ENCODE data around the gene PLD2.
"Not testable (repeated sequence)": the region's sequence is repeated elsewhere in the genome, so short reads cannot be mapped to it uniquely, and the experiment has no call there.

Gene PLD2

GRCh38 chr17:4858068-4858881 is 51.3 kb downstream of the PLD2 start:
- DNase-seq, result no peak

GRCh38 chr17:4858882-4859260 is 51.9 kb downstream of the PLD2 start:
- no peak for DNase-seq

GRCh38 chr17:4859816-4860625 is 53.1 kb downstream of the PLD2 start:
- no peak for DNase-seq

- no peak for DNase-seq
These were observed 53.7 kb downstream of the PLD2 start for GRCh38 chr17:4860651-4861050.

GRCh38 chr17:4861052-4861451 is 54.1 kb downstream of the PLD2 start:
- DNase-seq, result no peak

- DNase-seq, result no peak
These were observed 55.8 kb downstream of the PLD2 start for GRCh38 chr17:4862720-4863119.

GRCh38 chr17:4863321-4863720 is 56.4 kb downstream of the PLD2 start:
- DNase-seq, result no peak

- DNase-seq, result not testable (repeated sequence)
These were observed 60.6 kb downstream of the PLD2 start for GRCh38 chr17:4867535-4867934.

GRCh38 chr17:4869058-4869998 is 62.4 kb downstream of the PLD2 start:
- DNase-seq, result not testable (repeated sequence)

GRCh38 chr17:4870855-4871254 is 63.9 kb downstream of the PLD2 start:
- no peak for DNase-seq

GRCh38 chr17:4872786-4873185 is 65.8 kb downstream of the PLD2 start:
- no peak for DNase-seq
